GM12878 (cell line): Measurements from ENCODE around the gene NKAIN4. TPM values are rescaled to one million over a fixed set of nuclear protein-coding genes. Genes with fewer than 3 reads are reported as not detected.

Experiments
- CHD4 ChIP-seq: fragments of 200-600 bp; sonication (generic); IDR thresholded peaks from 2 replicates; pipeline ENCODE4 v1.6.1; 2016; ENCODE audit warnings: mild to moderate bottlenecking
- SIX5 ChIP-seq: IDR thresholded peaks from 2 replicates; pipeline ENCODE4 v1.6.1; 2011; ENCODE audit warnings: mild to moderate bottlenecking, low read depth, low read length, moderate library complexity; ENCODE audit not compliant: severe bottlenecking
- STAT3 ChIP-seq: IDR thresholded peaks from 2 replicates; pipeline ENCODE4 v1.6.1; 2011; ENCODE audit warnings: low read depth, low read length, improper control_type of control experiment
- polyA plus RNA-seq, 11 experiments: library from polyadenylated mRNA; depleted of rRNA in 4 of 11; unstranded in 6 of 11; stranded (reverse) in 5 of 11; fragments of >200 nt; fragmentation: Nextera tagmentation in 4 of 11; fragmentation: Illumina TruSeq in 1 of 11; extraction: Ambion mirVana in 4 of 11; extraction: Trizol in 1 of 11; gene quantifications; 1 replicate in 1 of 11; 2 replicates in 10 of 11; pipeline versions ENCODE4 v1.2.1 to v1.2.3, GENCODE V29; 2011 to 2016; ENCODE audit warnings: inconsistent platforms in 2 of 11, missing spikeins in 2 of 11, low read depth in 1 of 11
- total RNA-seq, 4 experiments: library from RNA; depleted of rRNA in 3 of 4; stranded (reverse); fragments of >200 nt in 3 of 4; fragmentation: Illumina TruSeq in 1 of 4; extraction: Trizol in 1 of 4; gene quantifications; 2 replicates each; pipeline versions ENCODE4 v1.2.1 to v1.2.3, GENCODE V29; 2013 to 2021
- TF ChIP-seq, protein P1 (sequence below): fragments of 450-650 bp; IDR thresholded peaks from 2 replicates; pipeline ENCODE4 v1.6.1; 2017; ENCODE audit warnings: mild to moderate bottlenecking
- TF ChIP-seq, protein P2 (sequence below): fragments of 450-650 bp; IDR thresholded peaks from 2 replicates; pipeline ENCODE4 v1.6.1; 2017; ENCODE audit warnings: low read depth, mild to moderate bottlenecking, moderate library complexity

Gene NKAIN4
- total and polyA plus RNA-seq, 10 of the 15 experiments (the other 5 are each of a cell fraction or from before 2014, with no cell fraction given): 0.11 TPM; not detected in 9

DNA sequence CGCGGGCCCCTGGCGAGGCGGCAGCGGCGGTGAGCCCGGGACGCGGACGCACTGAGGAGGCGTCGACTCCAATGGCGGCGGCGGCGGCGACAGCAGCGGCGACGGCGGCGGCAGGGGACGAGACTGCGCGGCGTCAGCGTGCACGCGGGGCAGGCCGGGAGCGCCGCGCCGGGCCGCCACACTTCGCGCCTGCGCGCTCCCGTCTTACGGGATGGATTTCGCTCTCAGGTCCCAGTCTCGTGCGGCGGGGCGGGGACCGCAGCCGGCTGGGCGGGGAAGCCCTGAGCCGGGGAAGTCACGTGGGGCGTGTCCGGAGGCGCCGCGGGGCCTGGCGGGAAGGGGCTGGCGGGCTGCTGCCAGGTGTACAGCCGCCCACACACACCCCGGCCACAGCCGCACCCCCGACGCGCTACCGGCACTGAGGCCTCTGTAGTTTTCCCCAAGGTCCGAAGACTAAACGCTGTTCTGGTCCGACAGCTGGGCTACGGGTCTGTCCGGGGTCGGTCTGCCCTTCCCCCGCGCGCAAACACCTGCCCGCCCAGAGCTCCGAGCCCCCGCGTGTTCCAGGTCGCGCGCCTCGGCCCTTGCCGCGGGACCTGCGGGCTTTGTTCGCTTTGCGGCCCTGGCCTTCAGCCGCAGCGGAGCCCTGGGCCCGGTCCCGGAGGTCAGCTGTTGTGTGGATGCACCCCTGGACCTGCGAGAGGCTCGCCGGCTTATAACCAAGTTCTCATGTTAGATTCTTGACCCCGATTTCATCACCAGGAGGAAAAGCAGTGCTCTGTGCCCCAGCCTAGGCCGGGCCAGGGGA is 38.0 kb downstream of the NKAIN4 start, which contains the start of gene YTHDF1 (continued):
- TF ChIP-seq, protein P1, sequence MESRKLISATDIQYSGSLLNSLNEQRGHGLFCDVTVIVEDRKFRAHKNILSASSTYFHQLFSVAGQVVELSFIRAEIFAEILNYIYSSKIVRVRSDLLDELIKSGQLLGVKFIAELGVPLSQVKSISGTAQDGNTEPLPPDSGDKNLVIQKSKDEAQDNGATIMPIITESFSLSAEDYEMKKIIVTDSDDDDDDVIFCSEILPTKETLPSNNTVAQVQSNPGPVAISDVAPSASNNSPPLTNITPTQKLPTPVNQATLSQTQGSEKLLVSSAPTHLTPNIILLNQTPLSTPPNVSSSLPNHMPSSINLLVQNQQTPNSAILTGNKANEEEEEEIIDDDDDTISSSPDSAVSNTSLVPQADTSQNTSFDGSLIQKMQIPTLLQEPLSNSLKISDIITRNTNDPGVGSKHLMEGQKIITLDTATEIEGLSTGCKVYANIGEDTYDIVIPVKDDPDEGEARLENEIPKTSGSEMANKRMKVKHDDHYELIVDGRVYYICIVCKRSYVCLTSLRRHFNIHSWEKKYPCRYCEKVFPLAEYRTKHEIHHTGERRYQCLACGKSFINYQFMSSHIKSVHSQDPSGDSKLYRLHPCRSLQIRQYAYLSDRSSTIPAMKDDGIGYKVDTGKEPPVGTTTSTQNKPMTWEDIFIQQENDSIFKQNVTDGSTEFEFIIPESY: no peak
- no peak for TF ChIP-seq CHD4
- TF ChIP-seq, protein P2, sequence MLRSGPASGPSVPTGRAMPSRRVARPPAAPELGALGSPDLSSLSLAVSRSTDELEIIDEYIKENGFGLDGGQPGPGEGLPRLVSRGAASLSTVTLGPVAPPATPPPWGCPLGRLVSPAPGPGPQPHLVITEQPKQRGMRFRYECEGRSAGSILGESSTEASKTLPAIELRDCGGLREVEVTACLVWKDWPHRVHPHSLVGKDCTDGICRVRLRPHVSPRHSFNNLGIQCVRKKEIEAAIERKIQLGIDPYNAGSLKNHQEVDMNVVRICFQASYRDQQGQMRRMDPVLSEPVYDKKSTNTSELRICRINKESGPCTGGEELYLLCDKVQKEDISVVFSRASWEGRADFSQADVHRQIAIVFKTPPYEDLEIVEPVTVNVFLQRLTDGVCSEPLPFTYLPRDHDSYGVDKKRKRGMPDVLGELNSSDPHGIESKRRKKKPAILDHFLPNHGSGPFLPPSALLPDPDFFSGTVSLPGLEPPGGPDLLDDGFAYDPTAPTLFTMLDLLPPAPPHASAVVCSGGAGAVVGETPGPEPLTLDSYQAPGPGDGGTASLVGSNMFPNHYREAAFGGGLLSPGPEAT: 0 out of 2 replicates have a peak, but pooled peaks have one; percentile 20
- TF ChIP-seq STAT3: no peak
- TF ChIP-seq SIX5: no peak
